DOHH2 (cell line): ENCODE results near the gene CPN2.

ENCODE experiments used
- H3F3A ChIP-seq: fragments of 200-600 bp; sonication (generic), shearing (Covaris generic); 2 replicates; pipeline ENCODE4 v1.6.0; 2016; ENCODE audit warnings: antibody characterized with exemption, mild to moderate bottlenecking; ENCODE audit not compliant: control insufficient read depth, insufficient read depth
- H3K27ac ChIP-seq: fragments of 200-600 bp; sonication (generic); 2 replicates; pipeline ENCODE4 v1.5.1; 2014; ENCODE audit warnings: low read depth, mild to moderate bottlenecking, low read length, moderate library complexity
- H3K27me3 ChIP-seq: fragments of 200-600 bp; sonication (generic); 2 replicates; pipeline ENCODE4 v1.6.1; 2014; ENCODE audit warnings: mild to moderate bottlenecking, low read length, mixed read lengths; ENCODE audit not compliant: control insufficient read depth
- H3K36me3 ChIP-seq: fragments of 200-600 bp; sonication (generic); 2 replicates; pipeline ENCODE4 v1.6.1; 2014; ENCODE audit warnings: mild to moderate bottlenecking, low read length, moderate library complexity, mixed read lengths; ENCODE audit not compliant: control insufficient read depth
- H3K4me1 ChIP-seq: fragments of 200-600 bp; sonication (generic); 2 replicates; pipeline ENCODE4 v1.6.1; 2014; ENCODE audit warnings: mild to moderate bottlenecking, low read length, mixed read lengths; ENCODE audit not compliant: control insufficient read depth
- H3K4me2 ChIP-seq: fragments of 200-600 bp; sonication (generic); 2 replicates; pipeline ENCODE4 v1.6.0; 2014; ENCODE audit warnings: mild to moderate bottlenecking, low read length, moderate library complexity
- H3K4me3 ChIP-seq: fragments of 200-600 bp; sonication (generic); 2 replicates; pipeline ENCODE4 v1.5.1; 2014; ENCODE audit warnings: mild to moderate bottlenecking, low read length, mixed read lengths
- H3K79me2 ChIP-seq: fragments of 200-600 bp; sonication (generic); 2 replicates; pipeline ENCODE4 v1.6.1; 2014; ENCODE audit warnings: mild to moderate bottlenecking, low read length, mixed read lengths; ENCODE audit not compliant: control insufficient read depth
- H3K9me2 ChIP-seq: fragments of 200-600 bp; sonication (generic); replicated peaks from 2 replicates; pipeline ENCODE4 v1.6.1; 2014; ENCODE audit warnings: mild to moderate bottlenecking, low read length, mixed read lengths; ENCODE audit not compliant: control insufficient read depth
- H3K9me3 ChIP-seq: fragments of 200-600 bp; sonication (generic); 2 replicates; pipeline ENCODE4 v1.6.1; 2014; ENCODE audit warnings: antibody characterized with exemption, low read length, mixed read lengths; ENCODE audit not compliant: control insufficient read depth, insufficient read depth
- H4K20me1 ChIP-seq: fragments of 200-600 bp; sonication (generic); 2 replicates; pipeline ENCODE4 v1.6.0; 2014; ENCODE audit warnings: low read depth, mild to moderate bottlenecking, antibody characterized with exemption, low read length, moderate library complexity; ENCODE audit not compliant: control insufficient read depth, insufficient read depth
- EZH2phosphoT487 ChIP-seq: fragments of 200-600 bp; sonication (generic); IDR thresholded peaks from 2 replicates; pipeline ENCODE4 v1.6.1; 2017; ENCODE audit warnings: borderline replicate concordance, mild to moderate bottlenecking, antibody characterized with exemption, low read length, moderate library complexity, mixed read lengths
- TF ChIP-seq, protein P1 (sequence below): fragments of 200-600 bp; sonication (generic); IDR thresholded peaks from one replicate; pipeline ENCODE4 v1.5.1; 2014; ENCODE audit warnings: antibody characterized with exemption, mild to moderate bottlenecking, low read depth, low read length; ENCODE audit not compliant: poor library complexity, severe bottlenecking

Gene CPN2

DNA sequence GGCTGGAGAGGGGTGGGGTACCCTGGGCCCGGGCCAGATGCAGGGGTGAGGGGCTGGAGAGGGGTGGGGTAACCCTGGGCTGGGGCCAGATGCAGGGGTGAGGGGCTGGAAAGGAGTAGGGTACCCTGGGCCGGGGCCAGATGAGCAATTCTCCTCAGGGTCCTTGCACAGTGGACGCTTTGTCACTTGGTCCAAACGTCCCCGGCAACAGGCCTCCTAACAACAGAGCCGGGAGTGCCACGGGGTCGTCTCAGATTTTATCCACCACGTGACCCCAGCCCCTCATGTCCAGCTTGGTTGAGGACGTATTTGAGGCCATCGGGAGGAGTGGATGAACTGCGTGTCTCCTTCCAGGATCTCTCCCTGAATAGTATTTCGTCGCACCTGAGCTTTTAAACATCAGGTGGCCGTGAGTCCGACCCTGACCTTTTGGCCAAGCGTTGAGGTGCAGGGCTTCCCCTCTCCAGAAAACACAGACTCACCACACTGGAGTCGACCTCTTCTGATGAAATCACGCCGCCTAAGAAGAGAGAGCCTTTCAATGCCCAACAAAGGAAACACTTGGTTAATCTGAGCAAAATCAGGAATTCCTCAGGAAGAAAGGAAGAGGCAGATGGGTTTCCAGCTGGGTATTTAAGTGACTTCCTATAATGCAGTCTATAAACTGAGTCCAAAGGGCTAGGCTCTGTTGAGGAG is 31.2 kb upstream of the CPN2 start:
- TF ChIP-seq, protein P1, sequence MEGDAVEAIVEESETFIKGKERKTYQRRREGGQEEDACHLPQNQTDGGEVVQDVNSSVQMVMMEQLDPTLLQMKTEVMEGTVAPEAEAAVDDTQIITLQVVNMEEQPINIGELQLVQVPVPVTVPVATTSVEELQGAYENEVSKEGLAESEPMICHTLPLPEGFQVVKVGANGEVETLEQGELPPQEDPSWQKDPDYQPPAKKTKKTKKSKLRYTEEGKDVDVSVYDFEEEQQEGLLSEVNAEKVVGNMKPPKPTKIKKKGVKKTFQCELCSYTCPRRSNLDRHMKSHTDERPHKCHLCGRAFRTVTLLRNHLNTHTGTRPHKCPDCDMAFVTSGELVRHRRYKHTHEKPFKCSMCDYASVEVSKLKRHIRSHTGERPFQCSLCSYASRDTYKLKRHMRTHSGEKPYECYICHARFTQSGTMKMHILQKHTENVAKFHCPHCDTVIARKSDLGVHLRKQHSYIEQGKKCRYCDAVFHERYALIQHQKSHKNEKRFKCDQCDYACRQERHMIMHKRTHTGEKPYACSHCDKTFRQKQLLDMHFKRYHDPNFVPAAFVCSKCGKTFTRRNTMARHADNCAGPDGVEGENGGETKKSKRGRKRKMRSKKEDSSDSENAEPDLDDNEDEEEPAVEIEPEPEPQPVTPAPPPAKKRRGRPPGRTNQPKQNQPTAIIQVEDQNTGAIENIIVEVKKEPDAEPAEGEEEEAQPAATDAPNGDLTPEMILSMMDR = no peak
- no peak for TF ChIP-seq EZH2phosphoT487
- H3F3A ChIP-seq = no peaks in the 10 kb centered on the region
- H3K9me2 ChIP-seq = no peaks in the 10 kb centered on the region
- no peaks in the 10 kb centered on the region for H3K27me3 ChIP-seq
- no peaks in the 10 kb centered on the region for H3K36me3 ChIP-seq
- H3K27ac ChIP-seq = no peak overlapping the region
- H3K79me2 ChIP-seq = no peaks in the 10 kb centered on the region
- H3K9me3 ChIP-seq = no peaks in the 10 kb centered on the region
- no peak overlapping the region for H3K4me2 ChIP-seq
- H3K4me1 ChIP-seq = no peaks in the 10 kb centered on the region
- no peaks in the 10 kb centered on the region for H4K20me1 ChIP-seq
- no peak overlapping the region for H3K4me3 ChIP-seq

DNA sequence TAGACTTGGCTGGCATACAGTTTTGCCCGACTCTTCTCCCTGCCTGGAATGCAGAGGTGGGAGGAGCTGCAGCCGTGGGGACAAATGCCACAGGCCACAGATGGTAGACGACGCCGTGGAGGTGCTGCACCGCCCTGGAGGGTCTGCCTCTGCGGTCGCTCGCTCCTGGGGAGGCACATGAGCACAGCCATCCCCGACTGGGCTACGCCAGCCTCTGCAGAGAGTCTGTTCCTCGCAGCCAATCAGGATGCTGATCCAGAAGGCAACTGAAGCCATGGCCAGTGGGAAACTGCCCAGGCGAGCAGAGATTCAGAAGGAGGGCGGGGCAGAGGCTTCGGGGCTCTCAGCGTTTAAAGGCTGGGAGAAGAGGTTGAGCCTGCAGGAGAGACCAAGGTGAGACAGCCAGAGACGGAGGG is 30.3 kb upstream of the CPN2 start:
- TF ChIP-seq EZH2phosphoT487 = no peak
- TF ChIP-seq, protein P1 = no peak
- Histone ChIP-seq H3K27ac (no peak overlapping the region), H3K27me3 (no peaks in the 10 kb centered on the region), H3F3A (no peaks in the 10 kb centered on the region), H3K79me2 (no peaks in the 10 kb centered on the region), H3K9me3 (no peaks in the 10 kb centered on the region), H3K4me1 (no peaks in the 10 kb centered on the region), H3K4me3 (no peak overlapping the region), H3K36me3 (no peaks in the 10 kb centered on the region), H3K4me2 (no peak overlapping the region), H4K20me1 (no peaks in the 10 kb centered on the region), H3K9me2 (no peaks in the 10 kb centered on the region)

DNA sequence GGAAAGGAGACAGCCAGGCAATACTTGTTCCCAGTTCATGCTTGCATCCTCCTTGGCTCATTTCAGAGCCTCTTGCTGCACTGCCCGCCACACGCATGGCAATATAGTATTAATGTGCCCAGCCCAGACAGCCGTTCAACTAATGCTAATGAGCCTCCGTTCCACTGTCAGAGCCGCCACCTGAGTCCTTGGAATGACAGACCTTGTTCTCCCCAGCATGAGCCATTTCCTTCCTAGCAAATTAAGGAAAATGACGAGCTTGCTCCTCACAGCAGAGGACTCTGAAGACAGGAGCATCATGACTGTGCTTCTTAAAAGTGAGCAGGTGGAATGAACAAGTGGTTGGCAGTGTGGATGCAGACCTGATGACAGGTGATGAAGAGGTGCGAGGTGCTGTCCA is 29.2 kb upstream of the CPN2 start:
- TF ChIP-seq EZH2phosphoT487 = no peak
- TF ChIP-seq, protein P1 = no peak
- no peaks in the 10 kb centered on the region for H3K36me3 ChIP-seq
- H3K27me3 ChIP-seq = no peaks in the 10 kb centered on the region
- no peak overlapping the region for H3K27ac ChIP-seq
- H3K4me2 ChIP-seq = no peak overlapping the region
- H3K9me2 ChIP-seq = no peaks in the 10 kb centered on the region
- no peak overlapping the region for H3K4me3 ChIP-seq
- H3F3A ChIP-seq = no peaks in the 10 kb centered on the region
- H3K9me3 ChIP-seq = no peaks in the 10 kb centered on the region
- no peaks in the 10 kb centered on the region for H3K4me1 ChIP-seq
- no peaks in the 10 kb centered on the region for H4K20me1 ChIP-seq
- H3K79me2 ChIP-seq = no peaks in the 10 kb centered on the region
